ENCODE results near the gene MEIG1. TPM values are rescaled to one million over a fixed set of nuclear protein-coding genes. Genes with fewer than 3 reads are reported as not detected.
"Not testable (repeated sequence)": the region's sequence is repeated elsewhere in the genome, so short reads cannot be mapped to it uniquely, and the experiment has no call there.

Gene MEIG1
- total RNA-seq, 6 donors from 2014 or later: 0.44 to 2.0 TPM; not detected in 4

DNA sequence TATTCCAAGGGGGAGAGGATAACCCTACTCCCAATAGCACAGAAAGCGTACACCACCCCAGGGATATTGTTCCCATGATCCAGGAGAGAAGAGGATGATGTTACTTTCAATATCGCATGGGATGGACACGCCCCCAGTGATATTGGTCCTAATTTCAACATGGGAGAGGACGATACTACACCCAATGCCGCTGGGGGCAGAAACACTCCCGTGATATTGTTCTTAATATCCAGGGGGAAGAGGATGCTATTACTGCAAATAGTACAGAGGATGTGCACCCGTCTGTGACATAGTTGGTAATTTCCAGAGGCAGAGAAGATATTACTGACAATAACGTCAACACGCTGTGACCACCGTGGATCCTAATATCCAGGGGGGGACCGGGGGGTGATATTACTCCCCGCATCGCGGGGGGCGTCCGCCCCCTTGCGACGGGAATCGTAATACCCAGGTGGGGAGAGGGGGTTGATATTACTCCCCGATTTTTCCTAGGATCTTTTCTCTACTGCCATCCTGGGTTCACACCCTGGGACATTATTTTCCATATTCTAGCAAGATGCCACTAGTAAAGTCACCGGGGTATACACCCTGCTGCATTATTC is 16.6 kb downstream of the MEIG1 start:
- DNase-seq (no peak), ATAC-seq (ENCODE audit: low FRiP score in 2 of 2) (no peak)
- Histone ChIP-seq H3K4me1 (no peaks in the 10 kb centered on the region), H3K27me3 (no peaks in the 10 kb centered on the region), H3K36me3 (no peaks in the 10 kb centered on the region), H3K27ac (no peak overlapping the region), H3K4me3 (no peak overlapping the region), H3K9me3 (no peaks in the 10 kb centered on the region)
- 38 to 49% methylated on average over 8 to 21 of the region's 21 CpGs for WGBS, 2 donors
- TF ChIP-seq POLR2AphosphoS5 (IDR thresholded peaks at IDR 0.05): no peak
- TF ChIP-seq EP300 (IDR thresholded peaks at IDR 0.05): no peak
- TF ChIP-seq POLR2A (IDR thresholded peaks at IDR 0.05): no peak
- TF ChIP-seq, protein P1, sequence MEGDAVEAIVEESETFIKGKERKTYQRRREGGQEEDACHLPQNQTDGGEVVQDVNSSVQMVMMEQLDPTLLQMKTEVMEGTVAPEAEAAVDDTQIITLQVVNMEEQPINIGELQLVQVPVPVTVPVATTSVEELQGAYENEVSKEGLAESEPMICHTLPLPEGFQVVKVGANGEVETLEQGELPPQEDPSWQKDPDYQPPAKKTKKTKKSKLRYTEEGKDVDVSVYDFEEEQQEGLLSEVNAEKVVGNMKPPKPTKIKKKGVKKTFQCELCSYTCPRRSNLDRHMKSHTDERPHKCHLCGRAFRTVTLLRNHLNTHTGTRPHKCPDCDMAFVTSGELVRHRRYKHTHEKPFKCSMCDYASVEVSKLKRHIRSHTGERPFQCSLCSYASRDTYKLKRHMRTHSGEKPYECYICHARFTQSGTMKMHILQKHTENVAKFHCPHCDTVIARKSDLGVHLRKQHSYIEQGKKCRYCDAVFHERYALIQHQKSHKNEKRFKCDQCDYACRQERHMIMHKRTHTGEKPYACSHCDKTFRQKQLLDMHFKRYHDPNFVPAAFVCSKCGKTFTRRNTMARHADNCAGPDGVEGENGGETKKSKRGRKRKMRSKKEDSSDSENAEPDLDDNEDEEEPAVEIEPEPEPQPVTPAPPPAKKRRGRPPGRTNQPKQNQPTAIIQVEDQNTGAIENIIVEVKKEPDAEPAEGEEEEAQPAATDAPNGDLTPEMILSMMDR (IDR thresholded peaks at IDR 0.05): no peak

DNA sequence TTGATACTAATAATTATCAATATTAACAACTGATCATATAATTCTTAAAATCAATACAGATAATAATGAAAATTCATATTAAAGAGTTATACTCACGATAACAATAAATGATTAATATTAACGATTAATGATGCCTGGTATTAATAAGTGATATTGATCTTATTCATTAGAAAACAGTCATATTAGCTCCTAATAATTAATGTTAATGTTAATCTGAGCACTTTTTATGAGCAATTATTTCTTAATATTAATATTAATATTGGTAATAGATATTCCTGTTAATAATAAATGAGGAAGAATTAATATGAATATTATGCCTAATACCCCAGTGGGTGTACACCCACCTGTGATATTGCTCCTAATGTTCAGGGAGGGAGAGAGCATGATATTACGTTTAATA is 23.6 kb downstream of the MEIG1 start:
- TF ChIP-seq EP300 (IDR thresholded peaks at IDR 0.05): no peak
- no peak for TF ChIP-seq POLR2AphosphoS5 (IDR thresholded peaks at IDR 0.05)
- TF ChIP-seq POLR2A (IDR thresholded peaks at IDR 0.05): no peak
- TF ChIP-seq, protein P1 (IDR thresholded peaks at IDR 0.05): no peak
- Histone ChIP-seq H3K4me3 (no peak overlapping the region), H3K27me3 (no peaks in the 10 kb centered on the region), H3K9me3 (no peaks in the 10 kb centered on the region), H3K4me1 (no peaks in the 10 kb centered on the region), H3K27ac (no peak overlapping the region), H3K36me3 (no peaks in the 10 kb centered on the region)
- no peak for ATAC-seq (ENCODE audit: low FRiP score in 2 of 2)
- 92 to 93% methylated on average over 3 of the region's 3 CpGs for WGBS, 2 donors
- DNase-seq: no peak

DNA sequence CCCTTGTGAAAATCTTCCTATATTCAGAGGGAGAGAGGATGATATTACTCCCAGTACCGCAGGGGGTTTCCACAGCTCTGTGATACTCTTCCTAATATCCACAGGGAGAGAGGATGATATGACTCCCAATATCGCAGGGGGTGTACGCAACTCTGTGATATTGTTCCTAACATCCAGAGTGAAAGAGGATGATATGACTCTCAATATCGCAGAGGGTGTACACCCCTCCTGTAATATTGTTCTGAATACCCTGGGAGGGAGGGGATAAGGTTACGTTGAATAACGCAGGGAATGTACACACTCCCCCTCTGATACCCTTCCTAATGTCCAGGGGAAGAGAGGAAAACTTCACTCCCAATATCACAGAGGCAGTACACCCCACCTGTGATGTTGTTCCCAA is 30.4 kb downstream of the MEIG1 start:
- H3K36me3 ChIP-seq; DNase-seq; H3K4me3 ChIP-seq; H3K27ac ChIP-seq; ATAC-seq (ENCODE audit: low FRiP score in 2 of 2); H3K9me3 ChIP-seq; H3K4me1 ChIP-seq; H3K27me3 ChIP-seq: not testable (repeated sequence)
- WGBS, 2 donors: 86% methylated on average over 6 of the region's 6 CpGs

DNA sequence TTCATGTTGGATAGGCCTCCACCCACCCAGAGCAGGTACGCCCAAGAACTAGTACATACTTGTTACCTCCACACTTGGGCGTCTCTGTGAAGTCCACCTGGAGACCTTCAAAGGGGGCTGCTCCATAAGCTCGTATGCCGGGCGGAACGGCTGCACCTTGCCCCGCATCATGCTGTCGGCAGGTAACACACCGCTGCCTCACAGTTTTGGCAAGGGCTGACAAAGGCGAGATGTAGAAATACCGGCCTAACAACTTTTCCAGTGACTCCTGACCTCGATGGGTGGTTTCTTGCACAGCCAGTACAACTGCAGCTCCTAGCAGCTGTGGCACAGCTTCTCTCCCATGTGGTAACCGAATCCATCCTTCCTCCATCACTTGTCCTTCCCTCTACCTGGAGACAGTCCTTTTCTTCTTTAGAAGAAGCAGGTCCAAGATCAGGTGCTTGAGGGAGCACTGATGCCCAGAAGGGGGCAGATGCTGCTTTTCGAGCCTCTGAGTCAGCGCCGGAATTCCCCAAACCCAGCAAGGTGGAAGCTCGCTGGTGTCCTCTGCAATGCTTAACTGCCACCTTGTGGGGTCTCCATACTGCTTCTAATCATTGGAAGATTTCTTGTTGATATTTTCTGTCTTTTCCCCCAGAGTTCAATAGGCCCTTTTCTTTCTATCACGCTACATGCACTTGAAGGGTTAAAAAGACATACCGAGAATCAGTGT is 32.0 kb downstream of the MEIG1 start:
- not testable (repeated sequence) for H3K27me3 ChIP-seq; ATAC-seq (ENCODE audit: low FRiP score in 2 of 2); H3K9me3 ChIP-seq; H3K36me3 ChIP-seq; H3K4me3 ChIP-seq; H3K27ac ChIP-seq; H3K4me1 ChIP-seq
- peak in 1 of 2 donors; percentile 49 for DNase-seq
- WGBS, 2 donors: 62 to 66% methylated on average over 18 of the region's 19 CpGs

DNA sequence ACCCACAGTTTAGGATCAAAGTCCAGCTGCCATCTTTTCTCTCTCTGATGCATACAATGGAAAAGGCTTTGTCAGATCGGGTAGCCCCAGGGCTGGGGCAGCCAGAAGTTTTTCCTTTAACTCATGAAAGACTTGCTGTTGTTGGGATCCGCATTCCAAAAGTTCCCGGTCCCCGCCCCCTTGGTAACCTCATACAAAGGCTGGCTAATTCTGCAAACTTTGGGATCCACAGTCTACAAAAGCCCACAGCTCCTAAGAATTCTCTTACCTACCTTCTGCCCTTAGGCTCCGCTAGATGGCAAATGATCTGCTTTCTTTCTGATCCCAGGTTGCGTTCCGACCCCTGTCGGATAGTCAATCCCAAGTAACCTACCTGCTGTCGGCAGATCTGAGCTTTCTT is 33.1 kb downstream of the MEIG1 start:
- not testable (repeated sequence) for H3K36me3 ChIP-seq; H3K4me1 ChIP-seq; ATAC-seq (ENCODE audit: low FRiP score in 2 of 2); H3K27me3 ChIP-seq; H3K9me3 ChIP-seq; H3K4me3 ChIP-seq; H3K27ac ChIP-seq; DNase-seq
- 87 to 88% methylated on average over 9 of the region's 9 CpGs for WGBS, 2 donors

DNA sequence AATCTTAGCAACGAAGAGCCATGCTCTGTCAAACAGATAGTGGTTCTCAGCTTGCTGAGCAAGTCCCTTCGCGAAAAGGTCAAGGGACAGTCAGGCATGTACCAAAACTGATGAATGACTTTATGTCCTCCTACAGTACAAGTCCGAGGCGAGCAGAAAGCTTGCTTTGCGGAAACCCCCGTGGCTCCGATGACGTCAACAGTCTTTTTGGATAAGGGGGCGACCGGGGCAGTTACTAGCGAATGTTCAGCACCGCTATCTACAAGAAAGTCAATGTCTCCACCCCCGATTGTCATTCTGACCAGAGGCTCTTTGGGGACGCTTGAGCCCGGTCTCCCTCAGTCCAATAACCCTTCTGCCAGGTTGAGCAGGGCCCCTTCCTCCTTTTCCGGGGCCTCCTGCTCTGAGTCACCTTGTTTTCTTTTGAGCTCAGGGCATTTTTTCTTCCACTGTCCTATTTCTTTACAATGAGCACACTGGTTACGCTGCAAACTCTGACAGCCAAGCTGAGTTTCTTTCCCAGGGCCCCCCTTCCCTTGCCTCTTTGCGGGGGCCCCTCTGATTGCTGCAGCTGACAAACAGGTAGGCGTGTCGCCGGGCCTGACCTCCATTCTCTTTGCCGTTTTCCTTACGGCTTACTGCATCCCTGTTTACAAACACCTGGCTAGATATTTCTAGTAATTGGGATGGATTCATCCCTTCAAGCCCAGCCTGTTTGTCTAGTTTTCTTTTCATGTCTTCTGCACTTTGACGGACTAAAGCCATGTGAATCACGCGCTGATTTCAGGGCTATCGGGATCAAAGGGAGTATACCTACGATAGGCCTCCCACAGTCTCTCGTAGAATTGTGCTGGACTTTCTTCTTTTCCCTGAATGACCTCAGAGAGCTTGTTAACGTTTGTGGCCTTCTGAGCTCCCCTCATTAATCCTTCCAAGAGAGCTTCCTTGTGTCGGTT is 34.6 kb downstream of the MEIG1 start:
- WGBS, 2 donors: 79 to 82% methylated on average over 30 to 32 of the region's 32 CpGs
- not testable (repeated sequence) for DNase-seq

More for the DNA sequence above, 34.6 kb downstream of the MEIG1 start:
- not testable (repeated sequence) for H3K4me1 ChIP-seq; H3K27ac ChIP-seq; H3K27me3 ChIP-seq; H3K36me3 ChIP-seq; H3K9me3 ChIP-seq; ATAC-seq (ENCODE audit: low FRiP score in 2 of 2); H3K4me3 ChIP-seq
